GM23338 (cell line): Measurements from ENCODE around the gene BRI3. TPM values are rescaled to one million over a fixed set of nuclear protein-coding genes. Genes with fewer than 3 reads are reported as not detected.

ENCODE experiments used
- ATAC-seq: fragments of 200-7000 bp; cut with Tn5 transposase; 3 replicates; pipeline ENCODE4 v1.9.1; 2020
- DNase-seq: peaks from one replicate; pipeline ENCODE4 v3.0.0-alpha.2; 2015; ENCODE audit warnings: low spot score
- H2AFZ ChIP-seq: fragments of 200-600 bp; sonication (generic); 2 replicates; pipeline ENCODE4 v1.8.0; 2016; ENCODE audit warnings: antibody characterized with exemption, mild to moderate bottlenecking, moderate library complexity
- H3F3A ChIP-seq: fragments of 200-600 bp; sonication (generic); replicated peaks from 2 replicates; pipeline ENCODE4 v1.8.0; 2017; ENCODE audit warnings: antibody characterized with exemption, mixed run types, low read depth
- H3K27ac ChIP-seq: fragments of 200-600 bp; sonication (generic); 2 replicates; pipeline ENCODE4 v1.6.1; 2016; ENCODE audit warnings: low read depth
- H3K27me3 ChIP-seq: fragments of 200-600 bp; sonication (generic); 2 replicates; pipeline ENCODE4 v1.8.0; 2016; ENCODE audit warnings: mild to moderate bottlenecking, mixed run types, moderate library complexity; ENCODE audit not compliant: insufficient read depth
- H3K36me3 ChIP-seq: fragments of 200-600 bp; sonication (generic); 2 replicates; pipeline ENCODE4 v1.8.0; 2016; ENCODE audit warnings: mild to moderate bottlenecking; ENCODE audit not compliant: insufficient read depth
- H3K4me1 ChIP-seq: fragments of 200-600 bp; sonication (generic); 2 replicates; pipeline ENCODE4 v1.8.0; 2016; ENCODE audit warnings: mild to moderate bottlenecking, moderate library complexity; ENCODE audit not compliant: insufficient read depth
- H3K4me2 ChIP-seq: fragments of 200-600 bp; sonication (generic); 2 replicates; pipeline ENCODE4 v1.7.1; 2017; ENCODE audit warnings: mixed run types
- H3K4me3 ChIP-seq: fragments of 200-600 bp; sonication (generic); 2 replicates; pipeline ENCODE4 v1.6.1; 2016; ENCODE audit warnings: mixed run types
- H3K79me2 ChIP-seq: fragments of 200-600 bp; sonication (generic); replicated peaks from 2 replicates; pipeline ENCODE4 v1.8.0; 2017; ENCODE audit warnings: mild to moderate bottlenecking; ENCODE audit not compliant: insufficient read depth
- H3K9me2 ChIP-seq: fragments of 200-600 bp; sonication (generic); 2 replicates; pipeline ENCODE4 v1.8.0; 2017; ENCODE audit not compliant: insufficient read depth
- H4K20me1 ChIP-seq: fragments of 200-600 bp; sonication (generic); replicated peaks from 2 replicates; pipeline ENCODE4 v1.8.0; 2017; ENCODE audit warnings: mild to moderate bottlenecking; ENCODE audit not compliant: insufficient read depth
- H3K27ac Mint-ChIP-seq: 2 replicates; pipeline ENCODE4 v1.8.0; 2020; ENCODE audit warnings: inconsistent platforms, mild to moderate bottlenecking, moderate library complexity, mixed read lengths
- H3K27me3 Mint-ChIP-seq: 3 replicates; pipeline ENCODE4 v1.8.0; 2022; ENCODE audit warnings: low read depth, mild to moderate bottlenecking, moderate library complexity, mixed read lengths, inconsistent platforms; ENCODE audit not compliant: insufficient read depth, poor library complexity
- H3K36me3 Mint-ChIP-seq: 3 replicates; pipeline ENCODE4 v1.8.0; 2021; ENCODE audit warnings: low read depth, mild to moderate bottlenecking, inconsistent platforms, moderate library complexity, mixed read lengths
- H3K4me1 Mint-ChIP-seq: 3 replicates; pipeline ENCODE4 v1.8.0; 2020; ENCODE audit warnings: mild to moderate bottlenecking, inconsistent platforms, mixed read lengths
- H3K4me3 Mint-ChIP-seq: 3 replicates; pipeline ENCODE4 v1.8.0; 2021; ENCODE audit warnings: moderate library complexity, mild to moderate bottlenecking, inconsistent platforms, mixed read lengths
- H3K9me3 Mint-ChIP-seq: 3 replicates; pipeline ENCODE4 v1.8.0; 2020; ENCODE audit warnings: moderate library complexity, mild to moderate bottlenecking, inconsistent platforms, mixed read lengths
- CREB1 ChIP-seq: fragments of 250-450 bp; sonication (Bioruptor Pico); IDR thresholded peaks from 2 replicates; pipeline ENCODE4 v1.5.0; 2020; ENCODE audit warnings: low read depth, mild to moderate bottlenecking, moderate library complexity
- ETS1 ChIP-seq: IDR thresholded peaks from 2 replicates; pipeline ENCODE4 v1.6.1; 2016; ENCODE audit warnings: antibody characterized with exemption
- EZH2phosphoT487 ChIP-seq: fragments of 200-600 bp; sonication (generic); IDR thresholded peaks from one replicate; pipeline ENCODE4 v1.8.1; 2018; ENCODE audit warnings: antibody characterized with exemption; ENCODE audit not compliant: unreplicated experiment
- NANOG ChIP-seq: IDR thresholded peaks from 2 replicates; pipeline ENCODE4 v1.6.1; 2016; ENCODE audit warnings: antibody characterized with exemption, borderline replicate concordance
- POLR2AphosphoS5 ChIP-seq: IDR thresholded peaks from 2 replicates; pipeline ENCODE4 v1.6.1; 2016; ENCODE audit warnings: antibody characterized with exemption, low read depth
- ZNF331 ChIP-seq: fragments of 250-450 bp; sonication (Bioruptor Pico); IDR thresholded peaks from 2 replicates; pipeline ENCODE4 v1.5.0; 2020; ENCODE audit warnings: low read depth, mild to moderate bottlenecking, moderate library complexity
- ZNF462 ChIP-seq: fragments of 250-450 bp; sonication (Bioruptor Pico); IDR thresholded peaks from 2 replicates; pipeline ENCODE4 v1.5.0; 2020; ENCODE audit warnings: mild to moderate bottlenecking, moderate library complexity
- polyA plus RNA-seq: library from polyadenylated mRNA; unstranded; fragments of >200 nt; fragmentation: Nextera tagmentation; extraction: Ambion mirVana; gene quantifications from 2 replicates; pipeline ENCODE4 v1.2.1, GENCODE V29; 2016
- total RNA-seq: library from RNA; depleted of rRNA; stranded (reverse); fragments of >200 nt; shearing (Covaris generic); gene quantifications from 2 replicates; pipeline ENCODE4 v1.2.3, GENCODE V29; 2014
- TF ChIP-seq, protein P1 (sequence below), 2 experiments: fragments of 200-600 bp in 1 of 2; sonication (generic) in 1 of 2; conservative IDR thresholded peaks; 2 replicates each; pipeline versions ENCODE4 v1.5.1 to v1.6.1; 2016 to 2017; ENCODE audit warnings: antibody characterized with exemption in 2 of 2, low read depth in 2 of 2, mild to moderate bottlenecking in 2 of 2, moderate library complexity in 1 of 2

The BRI3 gene
- total and polyA plus RNA-seq, 2 experiments from 2014 or later, result 21.7 to 66.1 TPM

- Histone ChIP-seq H4K20me1 (peaks cover 6% of the 10 kb centered on the region), H3K4me1 (0 out of 2 replicates have a peak, but pooled peaks cover 5% of the 10 kb centered on the region), H3K4me2 (no peak overlapping the region), H3K27ac (no peak overlapping the region), H3K79me2 (peaks cover 9% of the 10 kb centered on the region), H3K36me3 (no peaks in the 10 kb centered on the region), H3K27me3 (no peaks in the 10 kb centered on the region), H3F3A (no peaks in the 10 kb centered on the region), H3K4me3 (no peak overlapping the region), H2AFZ (no peak overlapping the region), H3K9me2 (no peaks in the 10 kb centered on the region)
- DNase-seq (no peak), ATAC-seq (no peak)
- Mint-ChIP-seq H3K27ac (no peak overlapping the region), H3K27me3 (peaks cover 2% of the 10 kb centered on the region), H3K4me1 (peaks cover 5% of the 10 kb centered on the region; the same call in 2 of the 3 replicates), H3K4me3 (no peak overlapping the region), H3K36me3 (peaks cover 6% of the 10 kb centered on the region; the same call in 1 of the 3 replicates), H3K9me3 (0 out of 3 replicates have a peak, but pooled peaks cover 8% of the 10 kb centered on the region)
- no peak for TF ChIP-seq POLR2AphosphoS5
- TF ChIP-seq ZNF462 (CRISPR knock-in tag), result no peak
- no peak for TF ChIP-seq NANOG
- TF ChIP-seq ETS1, result no peak
- no peak for TF ChIP-seq ZNF331 (CRISPR knock-in tag)
- TF ChIP-seq CREB1 (CRISPR knock-in tag), result no peak
- TF ChIP-seq, protein P1, sequence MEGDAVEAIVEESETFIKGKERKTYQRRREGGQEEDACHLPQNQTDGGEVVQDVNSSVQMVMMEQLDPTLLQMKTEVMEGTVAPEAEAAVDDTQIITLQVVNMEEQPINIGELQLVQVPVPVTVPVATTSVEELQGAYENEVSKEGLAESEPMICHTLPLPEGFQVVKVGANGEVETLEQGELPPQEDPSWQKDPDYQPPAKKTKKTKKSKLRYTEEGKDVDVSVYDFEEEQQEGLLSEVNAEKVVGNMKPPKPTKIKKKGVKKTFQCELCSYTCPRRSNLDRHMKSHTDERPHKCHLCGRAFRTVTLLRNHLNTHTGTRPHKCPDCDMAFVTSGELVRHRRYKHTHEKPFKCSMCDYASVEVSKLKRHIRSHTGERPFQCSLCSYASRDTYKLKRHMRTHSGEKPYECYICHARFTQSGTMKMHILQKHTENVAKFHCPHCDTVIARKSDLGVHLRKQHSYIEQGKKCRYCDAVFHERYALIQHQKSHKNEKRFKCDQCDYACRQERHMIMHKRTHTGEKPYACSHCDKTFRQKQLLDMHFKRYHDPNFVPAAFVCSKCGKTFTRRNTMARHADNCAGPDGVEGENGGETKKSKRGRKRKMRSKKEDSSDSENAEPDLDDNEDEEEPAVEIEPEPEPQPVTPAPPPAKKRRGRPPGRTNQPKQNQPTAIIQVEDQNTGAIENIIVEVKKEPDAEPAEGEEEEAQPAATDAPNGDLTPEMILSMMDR (conservative IDR thresholded peaks at IDR 0.05; ENCODE audit: low read depth in 2 of 2), result no peak
- TF ChIP-seq EZH2phosphoT487, result no peak
Observed at GRCh38 chr7:98257701-98258100, 23.8 kb upstream of the BRI3 start.
